DND-41 (cell line): Measurements from ENCODE around the gene PTPRN2.

Source experiments
- ATAC-seq: fragments of 200-7000 bp; cut with Tn5 transposase; 3 replicates; pipeline ENCODE4 v1.9.1; 2021; ENCODE audit warnings: low read depth; ENCODE audit not compliant: insufficient read depth
- DNase-seq: peaks from one replicate; pipeline ENCODE4 v3.0.0-alpha.2; 2020
- H2AFZ ChIP-seq: 2 replicates; pipeline ENCODE4 v1.6.0; 2012; ENCODE audit warnings: low read depth, low read length
- H3K27ac ChIP-seq: 2 replicates; pipeline ENCODE4 v1.5.1; 2012; ENCODE audit warnings: low read length, inconsistent platforms
- H3K27me3 ChIP-seq: fragments of 200-600 bp; sonication (generic); 2 replicates; pipeline ENCODE4 v1.6.0; 2012; ENCODE audit warnings: low read length, mild to moderate bottlenecking, inconsistent platforms; ENCODE audit not compliant: insufficient read depth, poor library complexity
- H3K36me3 ChIP-seq: 2 replicates; pipeline ENCODE4 v1.5.1; 2012; ENCODE audit warnings: low read length, inconsistent platforms; ENCODE audit not compliant: insufficient read depth
- H3K4me1 ChIP-seq: 2 replicates; pipeline ENCODE4 v1.5.1; 2012; ENCODE audit warnings: mild to moderate bottlenecking, low read length; ENCODE audit not compliant: insufficient read depth
- H3K4me2 ChIP-seq: 2 replicates; pipeline ENCODE4 v1.6.0; 2012; ENCODE audit warnings: mild to moderate bottlenecking, moderate library complexity, low read length, inconsistent platforms; ENCODE audit not compliant: insufficient read depth
- H3K4me3 ChIP-seq, 2 experiments: fragments of 200-600 bp in 1 of 2; shearing (Covaris generic) in 1 of 2; 2 replicates each; pipeline ENCODE4 v1.5.1; 2012 to 2016; ENCODE audit warnings: inconsistent platforms in 2 of 2, low read length in 2 of 2, mild to moderate bottlenecking in 2 of 2, low read depth in 1 of 2, moderate library complexity in 1 of 2
- H3K79me2 ChIP-seq: 2 replicates; pipeline ENCODE4 v1.6.0; 2012; ENCODE audit warnings: low read length, inconsistent platforms; ENCODE audit not compliant: insufficient read depth
- H3K9ac ChIP-seq: 2 replicates; pipeline ENCODE4 v1.6.0; 2012; ENCODE audit warnings: low read depth, mild to moderate bottlenecking, inconsistent platforms, low read length, moderate library complexity
- H3K9me3 ChIP-seq: 2 replicates; pipeline ENCODE4 v1.5.1; 2012; ENCODE audit warnings: low read length, moderate library complexity, mild to moderate bottlenecking, inconsistent platforms; ENCODE audit not compliant: insufficient read depth, severe bottlenecking
- H4K20me1 ChIP-seq: 2 replicates; pipeline ENCODE4 v1.6.0; 2012; ENCODE audit warnings: low read length; ENCODE audit not compliant: insufficient read depth
- CTCF ChIP-seq: IDR thresholded peaks from 2 replicates; pipeline ENCODE4 v1.5.1; 2012; ENCODE audit warnings: borderline replicate concordance, low read length, moderate library complexity, mild to moderate bottlenecking; ENCODE audit not compliant: poor library complexity, severe bottlenecking; ENCODE audit errors: extremely low read depth
- EZH2 ChIP-seq: IDR thresholded peaks from 3 replicates; pipeline ENCODE4 v1.6.1; 2012; ENCODE audit warnings: borderline replicate concordance, low read depth, mild to moderate bottlenecking, moderate library complexity, low read length, inconsistent platforms; ENCODE audit not compliant: severe bottlenecking

The PTPRN2 gene

GRCh38 chr7:158244430-158244829, 343.2 kb downstream of the PTPRN2 start:
- Histone ChIP-seq H4K20me1 (no peaks in the 10 kb centered on the region), H3K27ac (no peak overlapping the region), H3K4me3 (no peak overlapping the region), H3K9me3 (peaks cover 10% of the 10 kb centered on the region), H3K79me2 (no peaks in the 10 kb centered on the region), H3K36me3 (no peaks in the 10 kb centered on the region), H2AFZ (no peak overlapping the region), H3K9ac (no peak overlapping the region), H3K4me2 (no peak overlapping the region), H3K27me3 (no peaks in the 10 kb centered on the region), H3K4me1 (no peaks in the 10 kb centered on the region)
- no peak for DNase-seq
- TF ChIP-seq CTCF, result no peak
- no peak for TF ChIP-seq EZH2
- no peak for ATAC-seq

GRCh38 chr7:158241919-158242318, 345.7 kb downstream of the PTPRN2 start:
- TF ChIP-seq EZH2, result no peak
- no peak for TF ChIP-seq CTCF
- Histone ChIP-seq H3K4me1 (no peaks in the 10 kb centered on the region), H3K79me2 (no peaks in the 10 kb centered on the region), H3K36me3 (no peaks in the 10 kb centered on the region), H3K9me3 (no peaks in the 10 kb centered on the region), H2AFZ (no peak overlapping the region), H3K27me3 (no peaks in the 10 kb centered on the region), H4K20me1 (no peaks in the 10 kb centered on the region), H3K9ac (no peak overlapping the region), H3K4me3 (no peak overlapping the region), H3K27ac (no peak overlapping the region), H3K4me2 (no peak overlapping the region)
- DNase-seq (no peak), ATAC-seq (no peak)

GRCh38 chr7:158240801-158241200, 346.8 kb downstream of the PTPRN2 start:
- DNase-seq (no peak), ATAC-seq (no peak)
- no peaks in the 10 kb centered on the region for H3K27me3 ChIP-seq
- H3K9ac ChIP-seq, result no peak overlapping the region
- H4K20me1 ChIP-seq, result no peaks in the 10 kb centered on the region
- H3K36me3 ChIP-seq, result no peaks in the 10 kb centered on the region
- H2AFZ ChIP-seq, result no peak overlapping the region
- no peak overlapping the region for H3K4me3 ChIP-seq
- no peaks in the 10 kb centered on the region for H3K9me3 ChIP-seq
- H3K4me2 ChIP-seq, result no peak overlapping the region
- no peak overlapping the region for H3K27ac ChIP-seq
- no peaks in the 10 kb centered on the region for H3K79me2 ChIP-seq
- TF ChIP-seq EZH2 (no peak), CTCF (no peak)
- no peaks in the 10 kb centered on the region for H3K4me1 ChIP-seq
